ENCODE measurements around the gene SLC3A2.

SLC3A2 gene

DNA sequence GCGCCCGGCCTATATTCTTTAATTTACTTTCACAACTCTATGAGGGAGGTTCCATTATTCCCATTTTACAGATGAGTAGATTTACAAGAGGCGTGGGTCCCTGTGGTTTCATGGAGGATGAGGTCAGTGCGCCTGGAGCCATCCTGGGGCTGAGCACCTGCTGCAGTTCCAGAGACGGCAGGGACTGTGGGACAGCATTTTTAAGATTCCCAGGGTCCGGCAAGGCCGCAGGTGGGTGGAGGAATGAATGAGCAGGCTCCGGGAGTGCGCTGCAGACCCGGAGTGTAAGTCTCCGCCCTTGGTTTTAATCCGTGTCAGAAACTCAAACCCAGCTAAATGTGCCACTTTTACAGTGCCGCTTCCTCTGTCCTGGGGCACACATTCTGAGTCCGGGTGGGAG is 44.6 kb downstream of the SLC3A2 start:
- H3K4me1 ChIP-seq (ENCODE audit: control insufficient read depth, insufficient read depth, low read length, unreplicated experiment) = peaks cover 22% of the 10 kb centered on the region

DNA sequence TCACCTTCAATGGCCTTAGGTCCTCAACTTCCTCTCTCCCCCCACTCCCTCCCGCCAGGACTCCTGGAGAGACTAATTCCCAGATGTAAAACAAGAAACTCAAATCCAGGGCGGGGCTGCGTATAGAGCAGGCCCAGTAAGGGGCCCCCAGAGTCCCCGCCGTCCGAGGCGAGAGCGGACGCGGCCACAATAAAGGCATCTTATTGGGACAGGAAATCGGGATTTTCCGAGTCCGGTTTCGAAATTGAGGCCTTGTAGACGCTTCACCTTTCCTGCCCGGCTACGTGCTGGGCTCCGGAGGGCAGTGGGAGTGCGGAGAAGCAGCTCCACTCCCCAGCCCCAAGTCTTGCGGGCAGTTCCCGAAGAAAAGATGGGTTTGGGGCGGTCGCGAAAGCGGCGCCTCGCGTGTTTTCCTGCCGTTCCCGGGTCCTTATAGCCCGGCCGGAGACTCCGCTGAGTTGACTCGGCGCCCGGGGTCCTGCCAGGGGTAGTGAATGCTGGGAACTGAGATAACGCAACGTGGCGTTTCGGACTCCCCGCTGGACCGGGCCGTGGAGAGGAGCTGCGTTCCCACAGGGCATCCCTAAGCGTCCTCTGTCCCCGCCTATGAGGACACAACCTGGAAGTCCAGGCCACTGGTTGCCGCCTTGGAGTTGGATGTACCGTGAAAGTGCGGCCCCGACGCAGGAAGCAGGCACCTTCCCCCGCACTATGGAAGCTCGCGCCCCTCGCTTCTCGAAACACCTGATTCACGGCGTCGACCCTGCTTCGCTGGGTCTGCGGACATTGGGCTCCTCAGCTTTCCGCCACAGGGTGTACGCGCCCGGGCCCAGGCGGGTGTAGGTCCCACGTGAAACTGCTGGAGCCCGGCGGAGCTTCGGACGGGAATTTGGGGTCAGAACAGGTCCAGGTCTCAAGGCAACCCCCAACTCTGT is 45.3 kb downstream of the SLC3A2 start:
- peaks cover 75% of the 10 kb centered on the region for H3K27me3 ChIP-seq (ENCODE audit: insufficient read depth, low read length)

More for the DNA sequence above, 44.6 kb downstream of the SLC3A2 start:
- Histone ChIP-seq H3K4me3 (ENCODE audit: low read depth, low read length) (no peak overlapping the region), H2AFZ (ENCODE audit: low read length, unreplicated experiment) (no peak overlapping the region), H3K36me3 (ENCODE audit: insufficient read depth, low read length) (no peaks in the 10 kb centered on the region), H3K27ac (ENCODE audit: low read depth, low read length) (no peak overlapping the region), H3K27me3 (ENCODE audit: insufficient read depth, low read length) (peaks cover 70% of the 10 kb centered on the region), H3K79me2 (ENCODE audit: control insufficient read depth, insufficient read depth, low read length, unreplicated experiment) (no peaks in the 10 kb centered on the region)

DNA sequence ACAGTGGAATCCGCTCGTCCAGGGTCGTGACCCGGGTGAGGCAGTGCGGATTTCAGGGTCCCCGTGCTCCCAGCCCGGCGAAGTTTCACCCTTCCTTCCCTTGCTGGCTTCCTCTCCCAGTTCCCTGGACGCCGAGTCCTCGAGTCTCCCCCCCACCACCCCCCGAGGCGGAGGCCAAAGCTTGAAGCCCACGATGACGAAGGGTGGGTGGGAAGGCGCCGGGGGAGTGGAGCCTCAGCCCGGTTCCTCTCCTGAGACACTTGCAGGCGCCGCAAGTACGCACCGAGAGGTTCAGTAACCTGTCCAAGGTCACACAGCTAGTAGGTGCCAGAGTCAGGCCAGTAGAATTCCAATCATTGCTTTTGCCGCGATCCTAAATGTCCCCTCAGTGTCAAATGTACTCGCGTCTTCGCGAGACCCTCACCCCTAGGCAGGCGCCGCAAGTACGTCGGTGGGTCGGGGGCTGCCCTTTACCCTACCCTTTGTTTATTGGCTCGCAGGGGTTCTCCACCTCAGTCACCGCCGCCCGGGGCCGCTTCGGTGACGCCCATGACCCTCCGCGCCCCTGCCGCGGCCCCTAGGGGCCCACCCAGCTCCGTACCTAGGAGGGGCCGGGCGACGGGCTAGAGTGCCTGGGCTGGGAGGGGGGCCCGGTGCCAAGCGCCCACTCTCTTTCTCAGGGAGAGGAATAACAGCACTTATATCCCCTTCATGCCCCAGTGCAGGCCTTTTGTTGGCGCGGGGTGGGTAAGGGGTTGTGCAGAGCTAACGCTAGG is 46.2 kb downstream of the SLC3A2 start:
- H3K4me3 ChIP-seq (ENCODE audit: low read depth, low read length) = no peak overlapping the region
- H3K4me1 ChIP-seq (ENCODE audit: control insufficient read depth, insufficient read depth, low read length, unreplicated experiment) = peaks cover 15% of the 10 kb centered on the region
- H3K27me3 ChIP-seq (ENCODE audit: insufficient read depth, low read length) = peaks cover 74% of the 10 kb centered on the region
- no peaks in the 10 kb centered on the region for H3K79me2 ChIP-seq (ENCODE audit: control insufficient read depth, insufficient read depth, low read length, unreplicated experiment)
- no peak overlapping the region for H2AFZ ChIP-seq (ENCODE audit: low read length, unreplicated experiment)
- H3K27ac ChIP-seq (ENCODE audit: low read depth, low read length) = no peak overlapping the region
- no peaks in the 10 kb centered on the region for H3K36me3 ChIP-seq (ENCODE audit: insufficient read depth, low read length)

More for the DNA sequence above, 45.3 kb downstream of the SLC3A2 start:
- peak overlapping the region; percentile 71 for H2AFZ ChIP-seq (ENCODE audit: low read length, unreplicated experiment)
- no peaks in the 10 kb centered on the region for H3K79me2 ChIP-seq (ENCODE audit: control insufficient read depth, insufficient read depth, low read length, unreplicated experiment)
- no peaks in the 10 kb centered on the region for H3K36me3 ChIP-seq (ENCODE audit: insufficient read depth, low read length)
- H3K27ac ChIP-seq (ENCODE audit: low read depth, low read length) = no peak overlapping the region
- H3K4me3 ChIP-seq (ENCODE audit: low read depth, low read length) = peak overlapping the region; percentile 66
- H3K4me1 ChIP-seq (ENCODE audit: control insufficient read depth, insufficient read depth, low read length, unreplicated experiment) = peaks cover 22% of the 10 kb centered on the region

DNA sequence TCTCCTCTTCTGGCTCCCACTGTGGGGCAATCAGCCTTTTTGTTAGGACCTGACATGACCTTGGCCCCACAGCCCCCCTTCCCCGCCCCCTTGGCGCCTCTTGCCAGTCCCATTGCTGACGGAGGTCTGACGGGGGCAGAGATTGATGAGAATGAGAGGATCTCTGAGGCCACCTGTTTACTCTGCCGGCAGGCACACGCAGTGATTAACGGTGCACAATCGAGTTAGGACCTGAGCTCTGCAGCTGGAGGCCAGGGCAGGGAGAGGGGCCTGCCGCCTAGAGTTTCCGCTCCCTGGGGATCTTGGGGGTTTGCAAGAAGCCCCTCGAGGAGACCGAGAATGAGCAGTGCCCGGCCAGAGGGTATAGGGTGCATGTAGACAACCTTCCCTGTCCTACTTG is 47.3 kb downstream of the SLC3A2 start:
- Histone ChIP-seq H3K36me3 (ENCODE audit: insufficient read depth, low read length) (no peaks in the 10 kb centered on the region), H3K79me2 (ENCODE audit: control insufficient read depth, insufficient read depth, low read length, unreplicated experiment) (no peaks in the 10 kb centered on the region), H3K27ac (ENCODE audit: low read depth, low read length) (no peak overlapping the region), H3K27me3 (ENCODE audit: insufficient read depth, low read length) (peaks cover 66% of the 10 kb centered on the region), H3K4me3 (ENCODE audit: low read depth, low read length) (no peak overlapping the region), H3K4me1 (ENCODE audit: control insufficient read depth, insufficient read depth, low read length, unreplicated experiment) (peaks cover 11% of the 10 kb centered on the region), H2AFZ (ENCODE audit: low read length, unreplicated experiment) (no peak overlapping the region)

DNA sequence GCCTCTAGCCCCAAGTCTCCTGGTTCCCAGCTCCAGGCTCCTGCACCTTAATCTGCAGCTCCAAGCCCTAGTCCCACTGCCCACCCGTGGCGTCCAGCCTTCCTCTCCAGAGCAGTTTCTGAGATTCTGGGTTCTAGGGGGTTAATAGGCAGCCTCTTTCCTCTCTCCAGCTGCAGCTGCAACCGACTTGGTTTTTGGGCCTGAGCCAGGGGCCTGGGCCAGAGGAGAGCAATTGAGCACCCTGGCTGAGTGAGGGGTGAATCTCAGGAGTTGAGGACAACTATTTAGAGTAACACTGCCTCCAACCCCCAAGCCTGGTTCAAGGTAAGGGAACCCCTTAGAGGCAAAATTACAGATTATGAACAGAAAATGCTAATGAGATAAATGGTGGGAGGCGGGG is 49.5 kb downstream of the SLC3A2 start:
- Histone ChIP-seq H3K79me2 (ENCODE audit: control insufficient read depth, insufficient read depth, low read length, unreplicated experiment) (no peaks in the 10 kb centered on the region), H3K27me3 (ENCODE audit: insufficient read depth, low read length) (peaks cover 55% of the 10 kb centered on the region), H3K4me1 (ENCODE audit: control insufficient read depth, insufficient read depth, low read length, unreplicated experiment) (peaks cover 4% of the 10 kb centered on the region), H3K36me3 (ENCODE audit: insufficient read depth, low read length) (no peaks in the 10 kb centered on the region), H3K27ac (ENCODE audit: low read depth, low read length) (no peak overlapping the region), H2AFZ (ENCODE audit: low read length, unreplicated experiment) (no peak overlapping the region), H3K4me3 (ENCODE audit: low read depth, low read length) (no peak overlapping the region)

DNA sequence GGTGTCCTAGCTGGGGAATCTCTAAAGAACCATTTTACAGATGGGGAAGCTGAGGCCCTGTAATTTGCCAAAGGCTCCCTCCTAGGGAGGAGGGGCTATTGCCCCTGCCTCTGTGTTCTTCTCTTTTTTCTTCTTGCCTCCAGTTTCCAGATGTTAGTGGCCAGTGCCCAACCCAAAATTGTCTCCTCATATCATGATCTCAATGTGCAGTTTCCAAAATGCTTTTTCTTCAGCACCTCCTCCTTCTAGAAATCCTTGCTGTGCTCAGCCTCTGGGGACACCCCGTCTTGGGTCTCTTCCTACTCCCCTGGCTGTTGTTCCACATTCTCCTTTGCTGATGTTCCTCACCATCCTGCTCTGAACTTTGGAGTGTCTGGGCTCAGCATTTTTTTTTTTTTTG is 50.0 kb downstream of the SLC3A2 start:
- peaks cover 3% of the 10 kb centered on the region for H3K4me1 ChIP-seq (ENCODE audit: control insufficient read depth, insufficient read depth, low read length, unreplicated experiment)
- H3K27me3 ChIP-seq (ENCODE audit: insufficient read depth, low read length) = peaks cover 50% of the 10 kb centered on the region
- H3K79me2 ChIP-seq (ENCODE audit: control insufficient read depth, insufficient read depth, low read length, unreplicated experiment) = no peaks in the 10 kb centered on the region
- no peaks in the 10 kb centered on the region for H3K36me3 ChIP-seq (ENCODE audit: insufficient read depth, low read length)
- H2AFZ ChIP-seq (ENCODE audit: low read length, unreplicated experiment) = no peak overlapping the region
- H3K27ac ChIP-seq (ENCODE audit: low read depth, low read length) = no peak overlapping the region
- no peak overlapping the region for H3K4me3 ChIP-seq (ENCODE audit: low read depth, low read length)

DNA sequence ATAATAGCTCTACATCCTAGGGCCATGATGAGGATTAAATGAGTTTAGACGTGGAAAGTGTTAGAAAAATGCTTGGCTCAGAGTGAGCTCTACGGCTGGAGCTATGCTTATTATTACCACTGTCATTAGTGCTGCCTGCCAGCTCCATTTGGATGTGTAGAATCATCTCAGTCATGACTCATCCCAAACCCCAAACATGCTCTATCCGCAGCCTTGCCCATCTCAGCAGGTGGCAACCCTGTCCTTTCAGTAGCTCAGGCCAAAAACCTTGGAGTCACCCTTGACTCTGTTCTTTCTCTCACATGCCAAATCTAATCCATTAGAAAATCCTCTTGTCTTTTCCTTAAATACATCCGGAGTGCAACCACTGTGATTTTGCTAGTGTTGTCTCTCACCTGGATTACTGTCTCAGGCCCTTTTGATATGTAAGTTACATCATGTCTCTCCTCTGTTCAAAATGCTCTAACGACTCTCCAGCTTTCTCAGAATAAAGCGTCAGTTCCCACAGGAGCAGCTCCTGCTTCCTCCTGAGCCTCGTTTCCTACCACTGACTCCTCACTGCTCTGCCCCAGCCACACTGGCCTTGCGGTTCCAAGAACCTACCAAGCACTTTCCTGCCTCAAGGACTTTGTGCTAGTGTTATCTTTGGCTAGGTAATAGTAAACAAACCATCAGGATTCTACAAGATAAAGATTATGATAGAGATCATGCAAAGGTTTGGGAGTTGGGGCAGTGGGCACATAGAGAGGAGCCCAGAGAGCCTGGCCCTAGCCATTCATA is 51.0 kb downstream of the SLC3A2 start:
- H3K79me2 ChIP-seq (ENCODE audit: control insufficient read depth, insufficient read depth, low read length, unreplicated experiment) = no peaks in the 10 kb centered on the region
- H3K27ac ChIP-seq (ENCODE audit: low read depth, low read length) = no peak overlapping the region
- H3K4me3 ChIP-seq (ENCODE audit: low read depth, low read length) = no peak overlapping the region
- no peak overlapping the region for H2AFZ ChIP-seq (ENCODE audit: low read length, unreplicated experiment)
- H3K4me1 ChIP-seq (ENCODE audit: control insufficient read depth, insufficient read depth, low read length, unreplicated experiment) = no peaks in the 10 kb centered on the region
- no peaks in the 10 kb centered on the region for H3K36me3 ChIP-seq (ENCODE audit: insufficient read depth, low read length)
- H3K27me3 ChIP-seq (ENCODE audit: insufficient read depth, low read length) = peaks cover 39% of the 10 kb centered on the region

DNA sequence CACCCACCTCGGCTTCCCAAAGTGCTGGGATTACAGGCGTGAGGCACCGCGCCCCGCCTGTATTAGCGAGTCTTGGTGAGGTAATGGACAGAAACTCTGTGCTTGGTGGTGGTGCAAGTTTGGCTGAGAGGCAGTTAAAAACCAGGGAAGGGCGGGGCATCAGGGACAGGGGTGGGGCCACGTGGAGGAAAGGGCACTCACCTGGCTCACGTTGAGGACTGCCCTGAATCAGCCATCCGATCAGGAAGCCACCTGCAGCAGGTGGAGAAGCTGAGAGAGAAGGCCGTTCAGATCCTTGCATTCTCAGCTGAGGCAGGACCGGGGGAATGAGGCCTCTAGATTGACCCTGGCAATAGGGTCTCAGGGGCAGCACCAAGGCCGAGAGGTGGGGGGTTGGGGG is 52.6 kb downstream of the SLC3A2 start:
- Histone ChIP-seq H3K79me2 (ENCODE audit: control insufficient read depth, insufficient read depth, low read length, unreplicated experiment) (no peaks in the 10 kb centered on the region), H2AFZ (ENCODE audit: low read length, unreplicated experiment) (no peak overlapping the region), H3K27ac (ENCODE audit: low read depth, low read length) (no peak overlapping the region), H3K4me1 (ENCODE audit: control insufficient read depth, insufficient read depth, low read length, unreplicated experiment) (no peaks in the 10 kb centered on the region), H3K27me3 (ENCODE audit: insufficient read depth, low read length) (peaks cover 24% of the 10 kb centered on the region), H3K36me3 (ENCODE audit: insufficient read depth, low read length) (no peaks in the 10 kb centered on the region), H3K4me3 (ENCODE audit: low read depth, low read length) (no peak overlapping the region)

DNA sequence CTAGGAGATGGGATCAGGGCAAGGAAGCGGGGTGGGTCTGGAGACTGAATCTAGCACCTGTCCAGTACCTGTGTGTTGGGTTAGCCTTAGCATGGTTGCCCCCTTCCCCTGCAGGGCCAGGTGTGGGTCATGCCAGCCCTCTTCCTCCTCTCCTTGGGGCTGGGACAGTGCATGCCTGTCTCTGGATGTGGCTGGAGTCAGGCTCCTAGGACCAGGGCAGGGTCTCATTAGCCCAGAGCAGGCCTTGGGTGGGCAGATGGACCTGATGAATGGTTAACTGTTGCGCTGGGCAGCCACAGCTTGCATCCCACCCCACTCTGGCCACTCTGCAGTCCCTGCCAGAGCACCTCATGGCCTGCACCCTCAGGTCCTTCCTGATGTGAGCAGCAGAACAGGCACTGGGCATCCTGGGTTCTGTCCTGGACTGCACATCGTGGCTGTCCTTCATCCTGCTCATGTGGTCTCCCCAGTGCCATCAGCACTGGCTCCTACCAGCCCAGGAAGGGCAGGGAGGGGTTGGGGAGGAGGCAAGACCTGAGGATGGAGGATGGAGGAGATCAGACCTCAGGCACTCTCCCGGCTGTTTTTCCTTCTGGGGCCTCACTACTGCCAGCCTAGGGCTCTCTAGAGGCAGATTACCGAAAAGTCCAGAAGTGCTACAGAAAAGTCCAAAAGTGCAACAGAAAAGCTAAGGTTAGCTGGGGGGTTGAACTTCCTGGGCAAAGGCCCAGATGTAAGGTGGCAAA is 53.2 kb downstream of the SLC3A2 start:
- Histone ChIP-seq H3K36me3 (ENCODE audit: insufficient read depth, low read length) (no peaks in the 10 kb centered on the region), H3K4me3 (ENCODE audit: low read depth, low read length) (no peak overlapping the region), H2AFZ (ENCODE audit: low read length, unreplicated experiment) (no peak overlapping the region), H3K79me2 (ENCODE audit: control insufficient read depth, insufficient read depth, low read length, unreplicated experiment) (no peaks in the 10 kb centered on the region), H3K27ac (ENCODE audit: low read depth, low read length) (no peak overlapping the region), H3K4me1 (ENCODE audit: control insufficient read depth, insufficient read depth, low read length, unreplicated experiment) (no peaks in the 10 kb centered on the region), H3K27me3 (ENCODE audit: insufficient read depth, low read length) (peaks cover 18% of the 10 kb centered on the region)

DNA sequence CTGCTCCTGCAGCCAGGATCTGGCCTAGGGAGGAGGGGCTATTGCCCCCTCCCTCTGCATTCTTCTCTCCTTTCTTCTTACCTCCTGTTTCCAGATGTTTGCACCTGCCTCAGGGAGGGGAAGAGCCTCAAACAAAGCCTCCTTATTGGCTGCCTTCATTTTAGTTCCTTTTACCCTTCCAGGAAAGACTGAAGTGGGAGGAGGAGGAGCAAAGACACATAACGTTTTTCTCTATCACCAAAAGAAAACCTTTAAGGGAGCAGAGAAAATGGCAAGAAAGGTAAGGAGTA is 53.7 kb downstream of the SLC3A2 start:
- no peak overlapping the region for H3K4me3 ChIP-seq (ENCODE audit: low read depth, low read length)
- no peaks in the 10 kb centered on the region for H3K36me3 ChIP-seq (ENCODE audit: insufficient read depth, low read length)
- H3K4me1 ChIP-seq (ENCODE audit: control insufficient read depth, insufficient read depth, low read length, unreplicated experiment) = no peaks in the 10 kb centered on the region
- no peak overlapping the region for H3K27ac ChIP-seq (ENCODE audit: low read depth, low read length)
- peaks cover 13% of the 10 kb centered on the region for H3K27me3 ChIP-seq (ENCODE audit: insufficient read depth, low read length)
- H3K79me2 ChIP-seq (ENCODE audit: control insufficient read depth, insufficient read depth, low read length, unreplicated experiment) = no peaks in the 10 kb centered on the region
- no peak overlapping the region for H2AFZ ChIP-seq (ENCODE audit: low read length, unreplicated experiment)
